ENCODE data around the gene ZNF709.

DNA sequence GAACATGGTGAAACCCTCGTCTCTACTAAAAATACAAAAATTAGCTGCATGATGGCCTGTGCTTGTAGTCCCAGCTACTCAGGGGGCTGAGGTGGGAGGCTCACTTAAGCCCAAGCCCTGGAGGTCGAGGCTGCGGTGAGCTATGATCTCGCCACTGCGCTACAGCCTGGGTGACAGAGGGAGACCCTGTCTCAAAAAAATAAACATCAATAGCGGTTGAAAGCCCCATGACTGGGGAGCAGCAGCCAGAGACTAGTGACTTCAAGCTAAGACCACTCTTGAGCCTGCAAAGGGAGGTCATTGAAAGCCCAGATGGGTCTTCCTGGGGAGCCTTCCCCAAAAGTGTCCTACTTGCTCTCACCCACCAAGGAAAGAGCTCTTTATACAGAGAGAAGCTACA, 11.9 kb upstream of the ZNF709 start:
- TF ChIP-seq, protein P1, sequence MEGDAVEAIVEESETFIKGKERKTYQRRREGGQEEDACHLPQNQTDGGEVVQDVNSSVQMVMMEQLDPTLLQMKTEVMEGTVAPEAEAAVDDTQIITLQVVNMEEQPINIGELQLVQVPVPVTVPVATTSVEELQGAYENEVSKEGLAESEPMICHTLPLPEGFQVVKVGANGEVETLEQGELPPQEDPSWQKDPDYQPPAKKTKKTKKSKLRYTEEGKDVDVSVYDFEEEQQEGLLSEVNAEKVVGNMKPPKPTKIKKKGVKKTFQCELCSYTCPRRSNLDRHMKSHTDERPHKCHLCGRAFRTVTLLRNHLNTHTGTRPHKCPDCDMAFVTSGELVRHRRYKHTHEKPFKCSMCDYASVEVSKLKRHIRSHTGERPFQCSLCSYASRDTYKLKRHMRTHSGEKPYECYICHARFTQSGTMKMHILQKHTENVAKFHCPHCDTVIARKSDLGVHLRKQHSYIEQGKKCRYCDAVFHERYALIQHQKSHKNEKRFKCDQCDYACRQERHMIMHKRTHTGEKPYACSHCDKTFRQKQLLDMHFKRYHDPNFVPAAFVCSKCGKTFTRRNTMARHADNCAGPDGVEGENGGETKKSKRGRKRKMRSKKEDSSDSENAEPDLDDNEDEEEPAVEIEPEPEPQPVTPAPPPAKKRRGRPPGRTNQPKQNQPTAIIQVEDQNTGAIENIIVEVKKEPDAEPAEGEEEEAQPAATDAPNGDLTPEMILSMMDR (IDR thresholded peaks at IDR 0.05; ENCODE audit: low read length) = no peak
- TF ChIP-seq EZH2 (IDR thresholded peaks at IDR 0.05; ENCODE audit: borderline replicate concordance, low read length) = no peak

All from OCI-LY1 (cell line).